NT2/D1 (cell line): ENCODE data around the gene CDK19.

ENCODE experiments used
- SUZ12 ChIP-seq: IDR thresholded peaks from 2 replicates; pipeline ENCODE4 v1.6.1; 2011; ENCODE audit not compliant: insufficient read length, insufficient read depth; ENCODE audit errors: extremely low read depth
- YY1 ChIP-seq: IDR thresholded peaks from 2 replicates; pipeline ENCODE4 v1.6.1; 2011; ENCODE audit not compliant: insufficient read length, insufficient read depth
- ZNF274 ChIP-seq: IDR thresholded peaks from 2 replicates; pipeline ENCODE4 v1.6.1; 2011; ENCODE audit warnings: mild to moderate bottlenecking, low read depth, low read length

GRCh38 chr6:110614586-110614985, 200.7 kb downstream of the CDK19 start:
- TF ChIP-seq SUZ12 (no peak), ZNF274 (no peak), YY1 (no peak)
